ENCODE measurements around the gene ATAD3C.
"Not testable (repeated sequence)": the region's sequence is repeated elsewhere in the genome, so short reads cannot be mapped to it uniquely, and the experiment has no call there.

The ATAD3C gene

GRCh38 chr1:1419363-1419812 lies 30.1 kb upstream of the ATAD3C start:
- DNase-seq = no peak

DNA sequence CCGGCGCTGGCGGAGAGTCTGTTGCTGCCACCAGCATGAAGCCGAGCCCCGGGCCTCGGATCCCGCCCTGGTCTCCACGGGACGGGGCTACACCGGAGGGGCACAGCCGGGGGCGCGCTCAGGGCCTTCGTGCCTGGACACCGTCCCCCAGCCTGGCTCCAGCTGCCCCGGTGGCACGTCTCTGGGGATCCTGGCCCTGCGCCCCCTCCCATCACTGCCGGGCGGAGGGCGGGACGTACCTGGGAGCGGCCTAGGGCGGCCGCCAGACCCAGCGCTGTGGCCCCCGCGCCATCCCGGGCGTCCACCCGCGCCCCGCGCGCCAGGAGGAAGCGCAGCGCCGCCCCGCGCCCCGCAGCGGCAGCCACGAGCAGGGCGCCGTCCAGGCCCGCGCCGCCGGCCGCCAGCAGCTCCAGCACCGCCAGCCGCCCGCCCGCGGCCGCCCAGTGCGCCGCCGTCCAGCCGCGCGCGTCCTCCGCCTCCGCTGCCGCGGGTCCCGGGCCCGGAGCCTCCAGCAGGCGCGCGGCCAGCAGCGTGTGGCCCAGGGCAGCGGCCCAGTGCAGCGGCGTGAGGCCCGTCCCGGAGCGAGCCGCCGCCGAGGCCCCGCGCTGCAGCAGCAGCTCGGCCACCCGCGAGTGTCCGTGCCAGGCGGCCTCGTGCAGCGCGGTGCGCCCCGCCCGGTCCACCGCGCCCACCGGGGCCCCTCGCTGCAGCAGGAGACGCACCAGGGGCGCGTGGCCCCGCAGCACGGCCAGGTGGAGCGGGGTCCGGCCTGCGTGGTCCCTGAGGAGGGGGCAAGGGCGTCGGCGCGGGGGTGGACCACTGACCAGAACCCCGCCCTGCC lies 29.5 kb upstream of the ATAD3C start:
- no peak for DNase-seq

GRCh38 chr1:1420654-1421141 lies 28.8 kb upstream of the ATAD3C start:
- no peak for DNase-seq

GRCh38 chr1:1421147-1421906 lies 28.2 kb upstream of the ATAD3C start, which contains the start of gene ANKRD65:
Gene ANKRD65, minus strand, starts transcription at chr1:1421276. Its CDS starts 271 bp downstream, at chr1:1421005.
- DNase-seq = no peak

DNA sequence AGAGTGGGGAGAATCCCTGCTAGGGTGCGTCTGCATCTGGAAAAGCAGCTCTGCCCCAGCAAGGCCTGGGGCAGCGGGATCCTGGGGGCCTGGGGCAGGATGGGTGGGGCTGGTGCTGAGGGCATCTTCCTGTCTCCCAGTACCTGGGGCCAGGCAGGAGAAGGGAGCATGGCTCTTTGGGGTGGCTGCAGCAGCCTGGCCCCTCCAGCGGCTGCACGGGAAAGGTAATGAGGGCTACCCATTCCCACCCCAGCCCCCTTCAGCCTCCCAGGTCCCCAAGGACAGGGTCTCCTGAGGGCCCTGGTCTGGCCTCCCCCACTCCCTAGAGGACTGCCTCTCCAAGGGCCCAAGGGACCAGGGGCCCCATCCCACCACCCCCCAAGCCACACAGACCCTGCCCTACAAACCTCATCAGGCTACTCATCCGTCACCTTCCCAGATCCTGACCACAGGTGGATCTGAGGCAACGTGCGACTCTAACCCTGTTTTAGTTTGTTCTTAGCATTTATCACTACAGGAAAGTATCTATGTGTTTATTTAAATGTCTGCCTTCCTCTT lies 27.5 kb upstream of the ATAD3C start:
- DNase-seq = no peak

DNA sequence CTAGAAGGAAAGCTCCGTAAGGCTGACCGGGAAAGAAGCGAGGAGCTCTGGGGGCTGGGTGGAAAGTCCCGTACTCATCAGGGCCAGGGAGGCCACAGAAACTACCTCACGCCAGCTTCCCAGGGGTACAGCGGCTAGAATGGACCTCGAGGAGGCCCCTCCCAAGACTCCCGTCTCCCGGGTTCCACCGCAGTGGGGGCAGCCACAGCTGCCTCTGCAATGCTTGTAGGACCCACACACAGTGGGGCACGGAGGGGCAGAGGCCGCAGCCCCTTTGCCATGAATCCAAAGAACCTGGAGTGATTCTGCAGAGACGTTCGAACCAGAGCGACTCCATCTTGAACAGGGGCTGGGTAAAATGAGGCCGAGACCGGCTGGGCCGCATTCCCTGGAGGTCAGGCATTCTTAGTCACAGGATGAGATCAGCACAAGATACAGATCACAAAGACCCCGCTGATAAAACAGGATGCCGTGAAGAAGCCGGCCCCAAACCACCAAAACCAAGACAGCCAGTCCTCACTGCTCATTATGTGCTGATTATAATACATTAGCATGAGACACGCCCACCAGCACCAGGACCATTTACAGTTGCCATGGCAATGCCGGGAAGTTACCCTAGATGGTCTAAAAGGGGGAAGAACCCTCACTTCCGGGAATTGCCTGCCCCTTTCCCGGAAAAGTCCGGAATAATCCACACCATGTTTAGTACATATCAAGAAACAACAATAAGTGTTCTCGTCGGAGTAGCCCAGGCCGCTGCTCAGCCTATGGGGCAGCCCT lies 26.8 kb upstream of the ATAD3C start:
- DNase-seq = no peak

DNA sequence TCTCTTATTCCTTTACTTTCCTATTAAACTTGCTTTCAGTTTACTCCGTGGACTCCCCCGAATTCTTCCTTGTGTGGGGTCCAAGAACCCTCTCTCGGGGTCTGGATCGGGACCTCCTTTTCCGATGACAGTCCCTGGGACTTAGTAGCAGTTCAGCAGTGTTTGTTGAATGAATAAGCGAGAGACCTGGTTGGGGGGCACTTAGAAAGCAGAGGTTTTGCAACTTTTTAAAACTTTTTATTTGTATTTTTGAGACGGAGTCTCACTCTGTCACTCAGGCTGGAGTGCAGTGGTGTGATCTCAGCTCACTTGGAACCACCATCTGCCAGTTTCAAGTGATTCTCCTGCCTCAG lies 26.3 kb upstream of the ATAD3C start:
- no peak for DNase-seq

GRCh38 chr1:1424707-1425106 lies 24.8 kb upstream of the ATAD3C start:
- no peak for DNase-seq

- no peak for DNase-seq
These were observed 24.1 kb upstream of the ATAD3C start for GRCh38 chr1:1425426-1425752.

- DNase-seq = no peak
These were observed 23.6 kb upstream of the ATAD3C start for GRCh38 chr1:1425753-1426495.

DNA sequence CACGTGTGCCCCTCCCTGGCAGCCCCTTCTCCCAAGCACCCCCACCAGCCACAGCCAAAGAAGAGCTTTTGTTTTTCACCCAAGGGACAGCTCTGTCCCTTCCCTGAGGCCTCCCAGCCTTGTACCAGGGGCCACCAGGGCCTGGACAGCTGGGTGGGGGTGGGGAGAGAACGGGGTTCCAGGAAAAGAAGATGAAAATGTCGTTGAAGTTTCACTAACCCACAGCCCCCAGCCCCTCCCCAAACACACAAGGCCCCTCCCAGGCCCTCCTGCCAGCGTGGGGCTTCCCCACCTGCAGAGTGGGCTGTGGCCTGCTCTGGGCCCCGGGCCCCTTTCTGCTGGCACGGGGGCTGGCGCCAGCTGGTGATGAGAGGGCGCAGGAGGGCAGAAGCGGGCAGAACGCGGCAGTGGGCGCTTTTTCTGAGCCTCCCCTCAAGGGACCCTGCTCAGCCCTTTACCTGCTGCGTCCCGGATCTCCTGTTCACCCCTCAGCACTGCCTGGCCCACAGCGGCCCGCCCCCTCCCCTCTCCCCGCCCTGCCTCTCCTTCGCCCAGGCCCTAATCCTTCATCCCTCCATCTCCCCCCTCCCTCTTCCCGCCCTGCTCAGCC lies 22.9 kb upstream of the ATAD3C start:
- DNase-seq = no peak

GRCh38 chr1:1427106-1427819 lies 22.2 kb upstream of the ATAD3C start:
- no peak for DNase-seq

DNA sequence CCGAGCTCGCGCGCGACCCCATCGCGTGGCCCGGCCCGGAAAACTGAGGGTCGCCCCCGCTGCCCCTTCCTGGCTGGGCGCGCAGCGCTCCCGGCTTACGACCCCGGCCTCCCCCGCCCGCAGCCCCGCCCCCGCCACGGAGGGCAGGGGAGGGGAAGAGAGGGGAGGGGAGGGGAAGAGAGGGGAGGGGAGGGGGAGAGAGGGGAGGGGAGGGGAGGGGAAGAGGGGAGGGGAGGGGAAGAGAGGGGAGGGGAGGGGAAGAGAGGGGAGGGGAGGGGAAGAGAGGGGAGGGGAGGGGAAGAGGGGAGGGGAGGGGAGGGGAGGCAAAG lies 21.7 kb upstream of the ATAD3C start:
- DNase-seq = no peak

- no peak for DNase-seq
These were observed 21.3 kb upstream of the ATAD3C start for GRCh38 chr1:1428174-1428573.

- not testable (repeated sequence) for DNase-seq
These were observed 20.5 kb upstream of the ATAD3C start for GRCh38 chr1:1428967-1429366.

DNA sequence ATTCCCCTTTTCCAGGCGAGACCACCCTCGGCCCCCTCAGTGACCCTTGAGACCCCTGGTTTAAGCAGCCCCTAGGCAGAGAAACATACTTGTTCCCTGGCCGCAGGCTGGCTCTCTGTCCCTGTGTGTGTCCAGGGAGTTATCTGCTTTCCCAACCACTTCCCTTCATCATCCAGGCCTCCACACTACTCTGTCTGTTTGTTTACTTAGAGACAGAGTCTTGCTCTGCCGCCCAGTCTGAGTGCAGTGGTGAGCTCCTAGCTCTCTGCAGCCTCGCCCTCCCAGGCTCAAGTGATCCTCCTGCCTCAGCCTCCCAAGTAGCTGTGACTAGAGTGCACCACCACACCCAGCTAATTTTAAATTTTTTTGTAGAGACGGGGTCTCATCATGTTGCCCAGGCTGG lies 19.8 kb upstream of the ATAD3C start:
- no peak for DNase-seq

DNA sequence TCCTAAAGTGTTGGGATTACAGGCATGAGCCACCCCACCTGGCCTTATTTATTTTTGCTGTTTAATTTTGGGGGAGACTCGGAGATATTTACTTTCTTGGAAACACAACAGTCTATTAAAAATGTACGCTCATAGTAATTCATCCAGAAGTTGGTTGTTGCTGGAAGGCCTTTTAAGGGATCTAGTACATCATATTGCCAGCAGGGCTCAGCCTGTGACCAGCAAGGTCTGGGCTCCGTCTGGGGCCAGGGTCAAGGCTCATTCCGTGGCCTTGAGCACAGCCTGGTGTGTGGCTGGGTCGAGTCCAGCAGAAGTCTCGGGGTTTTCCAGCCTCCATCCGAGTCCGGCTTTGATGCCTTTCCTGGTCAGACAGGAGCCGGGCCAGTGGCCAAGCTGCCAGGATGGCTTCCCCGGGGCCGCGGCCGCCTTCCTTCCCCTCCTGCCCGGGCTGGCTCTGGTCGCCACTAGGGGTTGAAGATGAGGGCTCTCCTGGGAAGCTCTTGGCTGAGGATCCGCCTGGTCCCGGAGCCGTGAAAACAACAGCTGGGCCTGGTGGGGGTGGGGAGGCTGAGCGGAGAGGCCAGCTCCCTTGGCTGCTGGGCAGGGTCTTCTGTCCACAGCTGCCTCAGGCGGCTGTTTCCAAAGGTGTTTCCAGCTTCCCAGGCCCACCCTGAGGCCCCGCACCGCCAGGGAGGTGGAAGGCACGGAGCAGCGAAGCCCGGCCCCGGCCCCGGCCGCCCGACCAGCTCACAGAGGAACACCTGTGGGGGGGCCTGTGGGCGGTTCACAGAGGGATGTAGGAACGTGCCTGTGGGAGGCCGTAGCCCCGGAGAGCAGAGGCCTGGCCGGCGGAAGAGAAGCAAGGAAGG lies 19.1 kb upstream of the ATAD3C start:
- no peak for DNase-seq

DNA sequence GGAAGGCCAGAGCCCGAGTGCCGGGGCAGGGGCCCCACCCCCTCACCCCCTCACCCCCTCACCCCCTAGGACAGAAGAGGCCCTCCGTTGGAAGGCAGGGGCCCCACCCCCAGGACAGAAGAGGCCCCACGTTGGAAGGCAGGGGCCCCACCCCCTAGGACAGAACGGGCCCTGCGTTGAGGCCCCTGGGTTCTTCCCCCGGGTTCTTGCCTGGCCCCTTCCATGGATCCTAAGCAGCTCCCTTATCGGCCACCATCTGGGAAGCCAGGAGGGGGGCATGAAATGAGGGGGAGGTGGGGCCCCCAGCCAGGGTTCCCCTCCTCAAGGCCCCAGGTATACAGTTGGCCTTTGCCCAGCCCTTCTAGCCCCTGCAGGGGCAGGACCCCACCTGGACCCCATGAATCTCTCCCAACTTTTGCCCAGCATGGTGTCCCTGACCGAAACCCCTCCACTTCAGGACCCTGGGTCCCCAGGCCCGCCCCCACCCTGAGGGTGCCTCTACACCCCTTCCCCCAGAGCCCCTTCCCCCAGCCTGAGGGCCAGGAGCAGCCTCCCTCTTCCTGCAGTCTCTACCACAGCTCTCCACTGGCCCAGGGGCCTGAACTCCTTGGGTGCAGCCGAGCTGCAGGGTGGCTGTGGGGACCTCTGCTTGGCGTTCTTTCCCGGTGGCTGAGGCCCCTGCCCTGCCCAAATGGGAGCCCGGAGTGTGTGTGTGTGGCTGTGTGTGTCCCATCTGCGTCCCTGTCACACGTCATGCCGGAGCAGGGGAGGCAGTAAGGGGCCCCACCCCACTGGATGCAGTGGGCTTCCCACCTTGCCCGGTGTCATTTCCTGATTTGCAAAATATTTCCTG lies 18.3 kb upstream of the ATAD3C start:
- DNase-seq = no peak

- no peak for DNase-seq
These were observed 17.6 kb upstream of the ATAD3C start for GRCh38 chr1:1431845-1432273.
